Activated T-helper 1 cell treated with Interleukin-2 at 50 U/mL for 16 hours (primary cell): ENCODE data around the gene MFF.

Experiments
- DNase-seq: peaks from one replicate; pipeline ENCODE4 v3.0.0-alpha.2; 2020; ENCODE audit warnings: low read depth

Gene MFF

GRCh38 chr2:227324995-227325838 lies at the start of gene MFF:
TSS of gene MFF (plus strand) at chr2:227325251. CDS start at chr2:227330666, 5,415 bp downstream.
- DNase-seq, result peak; percentile 86

- no peak for DNase-seq
Observed at GRCh38 chr2:227280895-227281294, 44.2 kb upstream of the MFF start.

- DNase-seq, result no peak
Observed at GRCh38 chr2:227285741-227286236, 39.3 kb upstream of the MFF start.

GRCh38 chr2:227287771-227288170 lies 37.3 kb upstream of the MFF start:
- DNase-seq, result no peak

GRCh38 chr2:227292314-227292713 lies 32.7 kb upstream of the MFF start:
- DNase-seq, result no peak

GRCh38 chr2:227293531-227293930 lies 31.5 kb upstream of the MFF start:
- DNase-seq, result no peak

- no peak for DNase-seq
Observed at GRCh38 chr2:227295806-227296205, 29.2 kb upstream of the MFF start.

GRCh38 chr2:227296671-227297405 lies 28.2 kb upstream of the MFF start:
- DNase-seq, result no peak

- no peak for DNase-seq
Observed at GRCh38 chr2:227301523-227301922, 23.5 kb upstream of the MFF start.

- no peak for DNase-seq
Observed at GRCh38 chr2:227308784-227309183, 16.3 kb upstream of the MFF start.

GRCh38 chr2:227310756-227311110 lies 14.3 kb upstream of the MFF start:
- DNase-seq, result no peak

- no peak for DNase-seq
Observed at GRCh38 chr2:227311861-227312506, 13.1 kb upstream of the MFF start.

- no peak for DNase-seq
Observed at GRCh38 chr2:227312579-227312978, 12.5 kb upstream of the MFF start.

- no peak for DNase-seq
Observed at GRCh38 chr2:227313310-227313709, 11.7 kb upstream of the MFF start.

GRCh38 chr2:227317834-227318233 lies 7.2 kb upstream of the MFF start:
- no peak for DNase-seq

GRCh38 chr2:227320305-227321094 lies 4.6 kb upstream of the MFF start:
- DNase-seq, result no peak

GRCh38 chr2:227322530-227323205 lies 2.4 kb upstream of the MFF start:
- DNase-seq, result no peak

- DNase-seq, result no peak
Observed at GRCh38 chr2:227323818-227324217, 1.2 kb upstream of the MFF start.

GRCh38 chr2:227324642-227324994 lies 433 bp upstream of the MFF start:
- DNase-seq, result no peak

- no peak for DNase-seq
Observed at GRCh38 chr2:227325839-227326195, 766 bp downstream of the MFF start.

- no peak for DNase-seq
Observed at GRCh38 chr2:227326783-227327182, 1.7 kb downstream of the MFF start.

GRCh38 chr2:227335713-227336112 lies 10.7 kb downstream of the MFF start:
- no peak for DNase-seq
